Mesendoderm (in vitro differentiated cells): ENCODE measurements around the gene HSPA1A.
"Not testable (repeated sequence)": the region's sequence is repeated elsewhere in the genome, so short reads cannot be mapped to it uniquely, and the experiment has no call there.

Source experiments
- DNase-seq: peaks from one replicate; pipeline ENCODE4 v3.0.0; 2013
- H2AK5ac ChIP-seq: 2 replicates; pipeline ENCODE4 v1.6.1; 2013; ENCODE audit warnings: low read length, inconsistent platforms
- H2BK120ac ChIP-seq: 2 replicates; pipeline ENCODE4 v1.6.1; 2013; ENCODE audit warnings: low read depth, mild to moderate bottlenecking, low read length, moderate library complexity, mixed read lengths
- H2BK15ac ChIP-seq: replicated peaks from 2 replicates; pipeline ENCODE4 v1.6.1; 2013; ENCODE audit warnings: low read depth, mild to moderate bottlenecking, moderate library complexity
- H2BK5ac ChIP-seq: 2 replicates; pipeline ENCODE4 v1.6.1; 2013; ENCODE audit warnings: low read length, inconsistent platforms
- H3K18ac ChIP-seq: 2 replicates; pipeline ENCODE4 v1.6.1; 2013; ENCODE audit warnings: mild to moderate bottlenecking, low read length, mixed read lengths
- H3K23ac ChIP-seq: one replicate; pipeline ENCODE4 v1.6.1; 2013; ENCODE audit warnings: low read length
- H3K27ac ChIP-seq: 2 replicates; pipeline ENCODE4 v1.5.1; 2013; ENCODE audit warnings: low read depth, mild to moderate bottlenecking, inconsistent platforms, low read length, moderate library complexity
- H3K27me3 ChIP-seq: 2 replicates; pipeline ENCODE4 v1.6.1; 2013; ENCODE audit warnings: low read length, control low read depth, mild to moderate bottlenecking, inconsistent platforms; ENCODE audit not compliant: insufficient read depth, poor library complexity
- H3K36me3 ChIP-seq: 2 replicates; pipeline ENCODE4 v1.6.1; 2013; ENCODE audit warnings: low read length, inconsistent platforms; ENCODE audit not compliant: control insufficient read depth, insufficient read depth
- H3K4ac ChIP-seq: one replicate; pipeline ENCODE4 v1.6.1; 2013; ENCODE audit warnings: low read depth, mild to moderate bottlenecking, low read length, moderate library complexity
- H3K4me1 ChIP-seq: 2 replicates; pipeline ENCODE4 v1.6.1; 2013; ENCODE audit warnings: low read depth, low read length, inconsistent platforms; ENCODE audit not compliant: control insufficient read depth
- H3K4me2 ChIP-seq: 2 replicates; pipeline ENCODE4 v1.6.1; 2013; ENCODE audit warnings: low read length
- H3K4me3 ChIP-seq: 2 replicates; pipeline ENCODE4 v1.5.1; 2013; ENCODE audit warnings: mild to moderate bottlenecking, low read length
- H3K56ac ChIP-seq: one replicate; pipeline ENCODE4 v1.6.1; 2013; ENCODE audit warnings: low read length
- H3K79me1 ChIP-seq: 2 replicates; pipeline ENCODE4 v1.6.1; 2013; ENCODE audit warnings: low read length, inconsistent platforms
- H3K79me2 ChIP-seq: 2 replicates; pipeline ENCODE4 v1.6.1; 2013; ENCODE audit warnings: mild to moderate bottlenecking, low read length; ENCODE audit not compliant: control insufficient read depth, insufficient read depth
- H3K9ac ChIP-seq: 2 replicates; pipeline ENCODE4 v1.6.1; 2013; ENCODE audit warnings: low read length, inconsistent platforms
- H4K5ac ChIP-seq: one replicate; pipeline ENCODE4 v1.6.1; 2013; ENCODE audit warnings: low read length
- H4K8ac ChIP-seq: one replicate; pipeline ENCODE4 v1.6.1; 2013; ENCODE audit warnings: low read depth, mild to moderate bottlenecking, control low read depth, low read length, moderate library complexity
- WGBS: extraction: QIAGEN DNeasy Blood & Tissue Kit; methylation state at CpG from one replicate; pipeline ENCODE4 v1.1.7; 2013; ENCODE audit warnings: low lambda C conversion rate, missing lambda C conversion rate; ENCODE audit not compliant: insufficient coverage; ENCODE audit errors: extremely low coverage; 5-methylcytosine and 5-hydroxymethylcytosine counted together

Gene HSPA1A

GRCh38 chr6:31850765-31851484 is 35.6 kb downstream of the HSPA1A start:
- no peak overlapping the region for H3K9ac ChIP-seq
- DNase-seq: no peak
- no peaks in the 10 kb centered on the region for H3K27me3 ChIP-seq
- peak overlapping the region; percentile 1 for H3K56ac ChIP-seq
- H3K4me2 ChIP-seq: no peak overlapping the region
- no peaks in the 10 kb centered on the region for H3K36me3 ChIP-seq
- H3K18ac ChIP-seq: no peak overlapping the region
- no peak overlapping the region for H2AK5ac ChIP-seq
- no peaks in the 10 kb centered on the region for H3K79me2 ChIP-seq
- no peak overlapping the region for H3K23ac ChIP-seq
- H4K5ac ChIP-seq: no peak overlapping the region
- H3K4ac ChIP-seq: no peak overlapping the region
- no CpG with 5 or more reads among the region's 2 CpGs for WGBS
- H2BK15ac ChIP-seq: no peak overlapping the region
- H2BK120ac ChIP-seq: no peak overlapping the region
- no peak overlapping the region for H3K27ac ChIP-seq
- no peak overlapping the region for H4K8ac ChIP-seq
- no peaks in the 10 kb centered on the region for H3K4me1 ChIP-seq
- no peaks in the 10 kb centered on the region for H3K79me1 ChIP-seq
- H2BK5ac ChIP-seq: no peak overlapping the region
- H3K4me3 ChIP-seq: no peak overlapping the region

- no peaks in the 10 kb centered on the region for H3K4me1 ChIP-seq
- H4K8ac ChIP-seq: no peak overlapping the region
- no CpG with 5 or more reads among the region's 2 CpGs for WGBS
- no peak overlapping the region for H3K56ac ChIP-seq
- H3K4me2 ChIP-seq: no peak overlapping the region
- no peak overlapping the region for H3K4me3 ChIP-seq
- H3K79me2 ChIP-seq: no peaks in the 10 kb centered on the region
- no peaks in the 10 kb centered on the region for H3K79me1 ChIP-seq
- H3K9ac ChIP-seq: no peak overlapping the region
- no peak for DNase-seq
- H3K27me3 ChIP-seq: no peaks in the 10 kb centered on the region
- H3K36me3 ChIP-seq: no peaks in the 10 kb centered on the region
- H3K4ac ChIP-seq: no peak overlapping the region
- H2AK5ac ChIP-seq: no peak overlapping the region
- no peak overlapping the region for H2BK120ac ChIP-seq
- no peak overlapping the region for H4K5ac ChIP-seq
- no peak overlapping the region for H3K23ac ChIP-seq
- H3K18ac ChIP-seq: no peak overlapping the region
- no peak overlapping the region for H2BK15ac ChIP-seq
- no peak overlapping the region for H3K27ac ChIP-seq
- no peak overlapping the region for H2BK5ac ChIP-seq
Measured at GRCh38 chr6:31851485-31851832, 36.1 kb downstream of the HSPA1A start.

- no CpG with 5 or more reads among the region's 35 CpGs for WGBS
- not testable (repeated sequence) for H3K56ac ChIP-seq, H3K79me2 ChIP-seq, H3K36me3 ChIP-seq, H3K27ac ChIP-seq, H3K4me3 ChIP-seq, H2BK120ac ChIP-seq, H3K27me3 ChIP-seq, H3K23ac ChIP-seq, H2BK15ac ChIP-seq, H4K5ac ChIP-seq, H3K4me2 ChIP-seq, DNase-seq, H4K8ac ChIP-seq, H3K18ac ChIP-seq, H3K4me1 ChIP-seq, H3K79me1 ChIP-seq, H2BK5ac ChIP-seq, H3K9ac ChIP-seq, H3K4ac ChIP-seq, H2AK5ac ChIP-seq
Measured at GRCh38 chr6:31851980-31852718, 36.8 kb downstream of the HSPA1A start.

GRCh38 chr6:31857774-31858173 is 42.4 kb downstream of the HSPA1A start:
- not testable (repeated sequence) for H3K56ac ChIP-seq, H4K8ac ChIP-seq

DNA sequence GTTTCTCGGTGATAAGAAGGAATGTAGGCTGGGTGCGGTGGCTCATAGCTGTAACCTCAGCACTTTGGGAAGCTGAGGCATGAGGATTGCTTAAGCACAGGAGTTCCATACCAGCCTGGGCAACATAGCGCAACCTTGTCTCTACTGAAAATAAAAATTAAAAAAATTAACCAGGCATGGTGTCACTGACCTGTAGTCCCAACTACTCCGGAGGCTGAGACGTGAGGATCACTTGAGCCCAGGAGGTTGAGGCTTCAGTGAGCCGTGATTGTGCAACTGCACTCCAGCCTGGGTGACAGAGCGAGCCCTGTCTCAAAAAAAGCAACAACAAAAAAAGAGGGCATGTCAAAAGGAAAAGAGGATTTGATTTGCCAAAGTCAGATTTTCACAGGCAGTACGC is 43.4 kb downstream of the HSPA1A start:
- H3K27me3 ChIP-seq: no peaks in the 10 kb centered on the region
- H3K27ac ChIP-seq: no peak overlapping the region
- no CpG with 5 or more reads among the region's 8 CpGs for WGBS
- H4K8ac ChIP-seq: no peak overlapping the region
- no peak overlapping the region for H3K23ac ChIP-seq
- no peak overlapping the region for H3K9ac ChIP-seq
- H3K4me1 ChIP-seq: no peaks in the 10 kb centered on the region
- H3K4me3 ChIP-seq: no peak overlapping the region
- no peak overlapping the region for H4K5ac ChIP-seq
- H3K4ac ChIP-seq: no peak overlapping the region
- no peak overlapping the region for H2BK5ac ChIP-seq
- no peak for DNase-seq
- H3K56ac ChIP-seq: no peak overlapping the region
- no peaks in the 10 kb centered on the region for H3K79me2 ChIP-seq
- H3K18ac ChIP-seq: no peak overlapping the region
- H3K4me2 ChIP-seq: no peak overlapping the region
- no peak overlapping the region for H2BK120ac ChIP-seq
- no peak overlapping the region for H2BK15ac ChIP-seq
- H2AK5ac ChIP-seq: no peak overlapping the region
- peaks cover 2% of the 10 kb centered on the region for H3K36me3 ChIP-seq
- no peaks in the 10 kb centered on the region for H3K79me1 ChIP-seq

More at GRCh38 chr6:31857774-31858173, 42.4 kb downstream of the HSPA1A start:
- H3K79me2 ChIP-seq, DNase-seq, H2BK5ac ChIP-seq, H3K27ac ChIP-seq, H3K18ac ChIP-seq, H2BK120ac ChIP-seq, H3K4me1 ChIP-seq, H3K23ac ChIP-seq, H3K79me1 ChIP-seq, H2BK15ac ChIP-seq, H3K27me3 ChIP-seq, H3K9ac ChIP-seq, H3K36me3 ChIP-seq, H3K4ac ChIP-seq, H4K5ac ChIP-seq, H2AK5ac ChIP-seq, H3K4me2 ChIP-seq, H3K4me3 ChIP-seq: not testable (repeated sequence)
- no CpG with 5 or more reads among the region's 8 CpGs for WGBS
